Epithelial cell of proximal tubule (primary cell): ENCODE results near the gene CEP112. TPM values are rescaled to one million over a fixed set of nuclear protein-coding genes. Genes with fewer than 3 reads are reported as not detected.

Source experiments
- DNase-seq: peaks from one replicate; pipeline ENCODE4 v3.0.0-alpha.2; 2011; ENCODE audit warnings: low read depth
- H3K4me3 ChIP-seq: 2 replicates; pipeline ENCODE4 v1.5.1; 2011; ENCODE audit warnings: low read depth, mild to moderate bottlenecking, low read length
- CTCF ChIP-seq: conservative IDR thresholded peaks from 2 replicates; pipeline ENCODE4 v1.5.1; 2012; ENCODE audit warnings: low read depth, mild to moderate bottlenecking, low read length
- total RNA-seq: library from RNA; depleted of rRNA; stranded (reverse); fragments of >200 nt; gene quantifications from 2 replicates; pipeline ENCODE4 v1.2.3, GENCODE V29; 2015

Gene CEP112
- total RNA-seq, 1 donor from 2014 or later: 4.7 TPM

- no peak overlapping the region for H3K4me3 ChIP-seq
- no peak for TF ChIP-seq CTCF
- DNase-seq: no peak
These were observed 237.8 kb downstream of the CEP112 start for GRCh38 chr17:65954148-65954449.

- no peak overlapping the region for H3K4me3 ChIP-seq
- DNase-seq: no peak
- TF ChIP-seq CTCF: no peak
These were observed 238.4 kb downstream of the CEP112 start for GRCh38 chr17:65953316-65954147.

GRCh38 chr17:65952586-65952985, 239.3 kb downstream of the CEP112 start:
- H3K4me3 ChIP-seq: no peak overlapping the region
- no peak for DNase-seq
- no peak for TF ChIP-seq CTCF

- no peak for TF ChIP-seq CTCF
- H3K4me3 ChIP-seq: no peak overlapping the region
- DNase-seq: no peak
These were observed 239.9 kb downstream of the CEP112 start for GRCh38 chr17:65952015-65952414.

- DNase-seq: no peak
- no peak for TF ChIP-seq CTCF
These were observed 244.1 kb downstream of the CEP112 start for GRCh38 chr17:65947831-65948230.

GRCh38 chr17:65942592-65942991, 249.3 kb downstream of the CEP112 start:
- H3K4me3 ChIP-seq: no peak overlapping the region
- no peak for TF ChIP-seq CTCF
- DNase-seq: no peak

More at GRCh38 chr17:65947831-65948230, 244.1 kb downstream of the CEP112 start:
- no peak overlapping the region for H3K4me3 ChIP-seq

- DNase-seq: no peak
- TF ChIP-seq CTCF: no peak
- H3K4me3 ChIP-seq: no peak overlapping the region
These were observed 250.5 kb downstream of the CEP112 start for GRCh38 chr17:65941356-65941899.
